ENCODE results near the gene SLC44A4. TPM values are rescaled to one million over a fixed set of nuclear protein-coding genes. Genes with fewer than 3 reads are reported as not detected.
A peak's percentile ranks its signal among the peaks of the same experiment; 100 is the strongest.

Gene SLC44A4
- total RNA-seq, 1 donor from 2014 or later: 53.7 TPM

DNA sequence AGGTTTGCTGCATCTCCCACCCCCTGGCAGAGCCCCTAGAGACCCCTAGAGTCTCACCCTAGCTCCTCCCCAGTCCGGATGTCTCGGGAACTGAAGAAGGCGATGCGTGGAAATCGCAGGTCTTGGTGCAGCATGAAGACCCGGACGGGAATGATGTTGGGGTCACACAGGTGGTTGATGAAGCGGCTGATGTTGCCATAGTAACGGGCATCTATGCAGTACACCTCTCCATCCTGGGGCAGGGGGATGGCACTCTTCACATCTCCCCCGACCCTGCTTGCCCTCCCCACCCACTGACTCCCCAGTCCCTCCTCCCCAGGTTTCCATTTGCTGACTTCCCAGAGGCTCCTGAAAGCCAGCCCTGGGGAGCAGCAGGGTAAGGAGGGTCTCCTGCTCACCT, 1.8 kb upstream of the SLC44A4 start:
- Histone ChIP-seq H3K9me3 (no peaks in the 10 kb centered on the region), H3K36me3 (peaks cover 62% of the 10 kb centered on the region), H3K27ac (no peak overlapping the region), H3K27me3 (ENCODE audit: low read depth) (no peaks in the 10 kb centered on the region), H3K4me1 (peaks cover 8% of the 10 kb centered on the region), H3K4me3 (no peak overlapping the region)
- DNase-seq (no peak), ATAC-seq (no peak)
- intact Hi-C loops (cut with DNase I): no loop called here
- TF ChIP-seq CTCF (IDR thresholded peaks at IDR 0.05): no peak

GRCh38 chr6:31879901-31880300, 1.1 kb upstream of the SLC44A4 start:
- Histone ChIP-seq H3K36me3 (peaks cover 58% of the 10 kb centered on the region), H3K27me3 (ENCODE audit: low read depth) (no peaks in the 10 kb centered on the region), H3K4me3 (no peak overlapping the region), H3K4me1 (peaks cover 8% of the 10 kb centered on the region), H3K27ac (no peak overlapping the region), H3K9me3 (no peaks in the 10 kb centered on the region)
- intact Hi-C loops (cut with DNase I): no loop called here
- no peak for TF ChIP-seq CTCF (IDR thresholded peaks at IDR 0.05)
- DNase-seq: no peak
- ATAC-seq: no peak

- DNase-seq: no peak
Observed at GRCh38 chr6:31879143-31879542, 346 bp upstream of the SLC44A4 start.

DNA sequence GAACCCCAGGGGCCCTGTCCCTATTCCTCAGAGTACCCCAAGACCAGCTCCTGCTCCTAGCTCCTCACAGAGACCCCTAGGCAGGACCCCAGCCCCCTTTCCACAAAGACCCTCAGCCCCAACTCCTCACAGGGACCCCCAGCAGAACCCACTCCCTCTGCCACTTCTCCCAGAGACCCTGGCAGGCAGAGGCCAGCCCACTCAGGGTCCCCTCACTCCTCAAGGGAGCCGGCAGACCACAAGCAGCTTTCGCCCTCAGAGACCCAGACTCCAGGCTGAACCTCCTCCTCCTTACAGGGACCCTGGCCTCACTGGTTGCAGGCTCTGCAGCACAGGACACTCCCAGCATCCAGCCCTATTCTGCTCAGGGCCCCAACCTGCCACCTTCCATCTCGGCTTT, 575 bp downstream of the SLC44A4 start:
- peak overlapping the region; percentile 53 for H3K27ac ChIP-seq
- intact Hi-C loops (cut with DNase I): no loop called here
- peaks cover 41% of the 10 kb centered on the region for H3K36me3 ChIP-seq
- no peaks in the 10 kb centered on the region for H3K9me3 ChIP-seq
- DNase-seq: no peak
- peaks cover 8% of the 10 kb centered on the region for H3K4me1 ChIP-seq
- no peaks in the 10 kb centered on the region for H3K27me3 ChIP-seq (ENCODE audit: low read depth)
- no peak for TF ChIP-seq CTCF (IDR thresholded peaks at IDR 0.05)
- ATAC-seq: peak; percentile 23 to 40
- H3K4me3 ChIP-seq: peak overlapping the region; percentile 42

More at GRCh38 chr6:31879143-31879542, 346 bp upstream of the SLC44A4 start:
- Histone ChIP-seq H3K4me3 (peak overlapping the region; percentile 42), H3K27me3 (ENCODE audit: low read depth) (no peaks in the 10 kb centered on the region), H3K27ac (peak overlapping the region; percentile 16), H3K9me3 (no peaks in the 10 kb centered on the region), H3K36me3 (peaks cover 50% of the 10 kb centered on the region), H3K4me1 (peaks cover 8% of the 10 kb centered on the region)
- no peak for TF ChIP-seq CTCF (IDR thresholded peaks at IDR 0.05)
- intact Hi-C loops (cut with DNase I): no loop called here
- ATAC-seq: no peak

DNA sequence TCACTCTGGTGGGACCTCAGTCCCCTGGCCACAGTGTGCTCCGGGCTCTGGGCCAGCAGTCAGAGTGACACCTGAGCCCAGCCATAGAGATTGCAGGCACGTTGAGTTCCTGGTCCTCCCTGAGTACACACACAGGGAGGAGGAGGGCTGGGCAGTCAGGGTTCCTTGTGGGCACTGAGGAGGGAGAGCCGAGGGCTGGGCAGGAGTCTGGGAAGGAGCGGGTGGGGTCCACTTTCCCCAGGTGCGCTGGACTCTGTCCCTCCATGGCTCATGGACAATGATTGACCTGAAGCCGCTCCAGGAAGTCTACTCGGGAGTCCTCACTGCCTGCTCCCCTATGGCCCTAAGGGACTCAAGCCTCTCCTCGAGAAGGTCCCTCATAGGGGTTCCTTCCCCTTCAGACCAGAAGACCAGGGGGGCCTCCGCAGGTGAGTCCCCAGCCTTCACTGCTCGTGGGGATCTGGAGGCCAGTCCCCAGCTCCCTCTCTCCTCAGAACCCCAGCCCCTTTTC, 1.1 kb downstream of the SLC44A4 start:
- TF ChIP-seq CTCF (IDR thresholded peaks at IDR 0.05): no peak
- Histone ChIP-seq H3K4me1 (peaks cover 8% of the 10 kb centered on the region), H3K9me3 (no peaks in the 10 kb centered on the region), H3K4me3 (peak overlapping the region; percentile 42), H3K27me3 (ENCODE audit: low read depth) (no peaks in the 10 kb centered on the region), H3K27ac (peak overlapping the region; percentile 53), H3K36me3 (peaks cover 36% of the 10 kb centered on the region)
- DNase-seq (peak; percentile 80), ATAC-seq (peak; percentile 87 to 88)
- intact Hi-C loops (cut with DNase I): no loop called here
